H9 (cell line): ENCODE measurements around the gene CSTPP1. TPM values are rescaled to one million over a fixed set of nuclear protein-coding genes. Genes with fewer than 3 reads are reported as not detected.

Experiments used
- DNase-seq: peaks from one replicate; pipeline ENCODE4 v3.0.0-alpha.2; 2017
- H2AFZ ChIP-seq: one replicate; pipeline ENCODE4 v1.6.1; 2013; ENCODE audit warnings: mild to moderate bottlenecking, low read length, control low read depth, moderate library complexity
- H2AK5ac ChIP-seq: 2 replicates; pipeline ENCODE4 v1.6.1; 2013; ENCODE audit warnings: low read length, control low read depth, mixed read lengths; ENCODE audit not compliant: insufficient read length
- H2BK120ac ChIP-seq: one replicate; pipeline ENCODE4 v1.6.1; 2013; ENCODE audit warnings: low read depth, mild to moderate bottlenecking, low read length, control low read depth, inconsistent platforms; ENCODE audit not compliant: poor library complexity, severe bottlenecking
- H2BK12ac ChIP-seq: 2 replicates; pipeline ENCODE4 v1.6.1; 2013; ENCODE audit warnings: low read length, control low read depth, mixed read lengths, low read depth; ENCODE audit not compliant: insufficient read length
- H2BK15ac ChIP-seq: 2 replicates; pipeline ENCODE4 v1.6.1; 2013; ENCODE audit warnings: low read depth, low read length, control low read depth
- H2BK20ac ChIP-seq: one replicate; pipeline ENCODE4 v1.6.1; 2013; ENCODE audit warnings: low read depth, mild to moderate bottlenecking, low read length, control low read depth, inconsistent platforms; ENCODE audit not compliant: poor library complexity, severe bottlenecking
- H2BK5ac ChIP-seq: 2 replicates; pipeline ENCODE4 v1.6.1; 2013; ENCODE audit warnings: low read length, control low read depth, mixed read lengths; ENCODE audit not compliant: insufficient read length
- H3K14ac ChIP-seq: 2 replicates; pipeline ENCODE4 v1.6.1; 2013; ENCODE audit warnings: low read length, control low read depth; ENCODE audit not compliant: insufficient read depth
- H3K18ac ChIP-seq: 2 replicates; pipeline ENCODE4 v1.6.1; 2013; ENCODE audit warnings: low read depth, mild to moderate bottlenecking, mixed read lengths, low read length, control low read depth; ENCODE audit not compliant: insufficient read length
- H3K23ac ChIP-seq: 2 replicates; pipeline ENCODE4 v1.6.1; 2013; ENCODE audit warnings: low read length, control low read depth, mixed read lengths, low read depth; ENCODE audit not compliant: insufficient read length
- H3K23me2 ChIP-seq: 2 replicates; pipeline ENCODE4 v1.6.1; 2013; ENCODE audit warnings: low read depth, mild to moderate bottlenecking, mixed read lengths, low read length, control low read depth; ENCODE audit not compliant: insufficient read length, poor library complexity, severe bottlenecking
- H3K27ac ChIP-seq: 2 replicates; pipeline ENCODE4 v1.5.1; 2013; ENCODE audit warnings: low read length, control low read depth, mixed read lengths, low read depth; ENCODE audit not compliant: insufficient read length
- H3K27me3 ChIP-seq: 2 replicates; pipeline ENCODE4 v1.6.1; 2013; ENCODE audit warnings: low read length, control low read depth, inconsistent platforms; ENCODE audit not compliant: insufficient read depth
- H3K4ac ChIP-seq: 2 replicates; pipeline ENCODE4 v1.6.1; 2013; ENCODE audit warnings: low read depth, mild to moderate bottlenecking, control low read depth, inconsistent platforms, low read length, moderate library complexity
- H3K4me1 ChIP-seq: 2 replicates; pipeline ENCODE4 v1.6.1; 2013; ENCODE audit warnings: low read length, control low read depth, inconsistent platforms; ENCODE audit not compliant: insufficient read depth
- H3K4me2 ChIP-seq: 2 replicates; pipeline ENCODE4 v1.6.1; 2013; ENCODE audit warnings: low read length, control low read depth, mixed read lengths; ENCODE audit not compliant: insufficient read length, insufficient read depth
- H3K56ac ChIP-seq: 2 replicates; pipeline ENCODE4 v1.6.1; 2013; ENCODE audit warnings: low read depth, mild to moderate bottlenecking, mixed read lengths, low read length, control low read depth; ENCODE audit not compliant: insufficient read length
- H3K79me1 ChIP-seq: 2 replicates; pipeline ENCODE4 v1.6.1; 2013; ENCODE audit warnings: low read depth, mild to moderate bottlenecking, moderate library complexity, low read length, control low read depth, inconsistent platforms; ENCODE audit not compliant: insufficient read depth, poor library complexity, severe bottlenecking
- H3K79me2 ChIP-seq: 2 replicates; pipeline ENCODE4 v1.6.1; 2013; ENCODE audit warnings: low read length, control low read depth, inconsistent platforms; ENCODE audit not compliant: insufficient read depth
- H3K9ac ChIP-seq: 2 replicates; pipeline ENCODE4 v1.6.1; 2013; ENCODE audit warnings: low read length, control low read depth, mixed read lengths; ENCODE audit not compliant: insufficient read length; ENCODE audit errors: extremely low read depth
- H3K9me3 ChIP-seq: one replicate; pipeline ENCODE4 v1.6.1; 2013; ENCODE audit warnings: low read depth, low read length, inconsistent platforms; ENCODE audit not compliant: control insufficient read depth
- H3T11ph ChIP-seq: one replicate; pipeline ENCODE4 v1.6.1; 2013; ENCODE audit warnings: mild to moderate bottlenecking, low read length, control low read depth, inconsistent platforms
- H4K20me1 ChIP-seq: one replicate; pipeline ENCODE4 v1.6.1; 2013; ENCODE audit not compliant: control insufficient read depth, insufficient read length, insufficient read depth
- H4K5ac ChIP-seq: 2 replicates; pipeline ENCODE4 v1.6.1; 2013; ENCODE audit warnings: low read depth, mild to moderate bottlenecking, mixed read lengths, low read length, control low read depth; ENCODE audit not compliant: insufficient read length
- H4K8ac ChIP-seq: replicated peaks from 2 replicates; pipeline ENCODE4 v1.6.1; 2013; ENCODE audit warnings: low read length, control low read depth, mixed read lengths, low read depth; ENCODE audit not compliant: insufficient read length
- H4K91ac ChIP-seq: 2 replicates; pipeline ENCODE4 v1.6.1; 2013; ENCODE audit warnings: low read depth, mild to moderate bottlenecking, moderate library complexity, mixed read lengths, low read length, control low read depth; ENCODE audit not compliant: insufficient read length
- H3K27ac Mint-ChIP-seq, 3 experiments: 2 replicates in 2 of 3; 3 replicates in 1 of 3; pipeline ENCODE4 v1.8.0; 2020 to 2021; ENCODE audit warnings: mixed read lengths in 3 of 3, mild to moderate bottlenecking in 1 of 3, moderate library complexity in 1 of 3
- H3K27me3 Mint-ChIP-seq: 2 replicates; pipeline ENCODE4 v1.8.0; 2021; ENCODE audit warnings: low read depth, mild to moderate bottlenecking, moderate library complexity, mixed read lengths
- H3K36me3 Mint-ChIP-seq, 3 experiments: 2 replicates in 2 of 3; 3 replicates in 1 of 3; pipeline ENCODE4 v1.8.0; 2020 to 2021; ENCODE audit warnings: low read depth in 3 of 3, mixed read lengths in 3 of 3; ENCODE audit not compliant: insufficient read depth in 1 of 3
- H3K4me1 Mint-ChIP-seq, 2 experiments: 2 replicates each; pipeline ENCODE4 v1.8.0; 2020; ENCODE audit warnings: mixed read lengths in 2 of 2
- H3K4me3 Mint-ChIP-seq, 2 experiments: 2 replicates in 1 of 2; 3 replicates in 1 of 2; pipeline ENCODE4 v1.8.0; 2020 to 2021; ENCODE audit warnings: mild to moderate bottlenecking in 2 of 2, mixed read lengths in 2 of 2, moderate library complexity in 1 of 2
- H3K9me3 Mint-ChIP-seq, 2 experiments: 2 replicates in 1 of 2; 3 replicates in 1 of 2; pipeline ENCODE4 v1.8.0; 2020; ENCODE audit warnings: mild to moderate bottlenecking in 2 of 2, mixed read lengths in 2 of 2, moderate library complexity in 1 of 2
- WGBS: extraction: QIAGEN DNeasy Blood & Tissue Kit; methylation state at CpG from one replicate; pipeline ENCODE4 v1.1.7; 2013; ENCODE audit warnings: missing lambda C conversion rate, low lambda C conversion rate, mixed read lengths; ENCODE audit not compliant: insufficient read length; ENCODE audit errors: extremely low coverage; 5-methylcytosine and 5-hydroxymethylcytosine counted together
- total RNA-seq: library from RNA; stranded (reverse); gene quantifications from 2 replicates; pipeline ENCODE4 v1.2.1, GENCODE V29; 2021
- TF ChIP-seq, protein P1 (sequence below): fragments of 200-600 bp; sonication (generic); conservative IDR thresholded peaks from 3 replicates; pipeline ENCODE4 v1.8.0; 2021; ENCODE audit warnings: antibody characterized with exemption, mild to moderate bottlenecking

The CSTPP1 gene
- total RNA-seq, 1 experiment from 2014 or later, result 21.2 TPM

DNA sequence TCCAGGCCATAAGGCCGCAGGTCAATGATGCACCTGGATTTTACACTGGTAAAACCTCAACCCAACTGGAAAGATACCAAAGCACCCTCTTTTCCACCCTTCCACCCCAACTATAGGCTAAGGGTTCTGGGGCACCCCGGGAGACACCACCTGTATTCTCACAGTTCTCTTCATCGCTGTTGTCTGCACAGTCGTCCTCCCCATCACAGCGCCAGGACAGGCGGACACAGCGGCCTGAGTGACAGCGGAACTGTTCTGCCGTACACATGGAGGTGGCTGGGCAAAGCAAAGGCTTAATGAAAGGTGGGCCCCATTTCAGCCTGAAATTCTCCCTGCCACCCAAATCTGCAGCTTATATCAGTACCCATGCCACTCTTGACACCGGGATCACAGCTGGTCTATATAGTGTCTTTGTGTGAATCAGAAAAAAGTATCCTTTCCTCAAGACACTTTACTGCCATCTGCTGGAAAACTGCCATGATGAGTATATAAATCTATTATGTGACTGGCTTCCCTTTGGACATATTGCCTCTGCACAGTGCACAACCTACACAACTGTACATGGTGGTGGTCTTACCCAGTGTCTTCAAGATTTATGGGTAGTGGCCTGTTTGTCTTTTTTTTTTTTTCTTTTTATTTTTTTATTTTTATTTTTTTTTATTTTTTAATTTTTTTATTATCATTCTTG, 39.7 kb upstream of the CSTPP1 start:
- WGBS, result no CpG with 5 or more reads among the region's 10 CpGs
- peaks cover 4 to 6% of the 10 kb centered on the region in 2 experiments; a peak in 3 of 5 replicates for H3K9me3 Mint-ChIP-seq

More for the DNA sequence above, 39.7 kb upstream of the CSTPP1 start:
- Histone ChIP-seq H3K79me2 (no peaks in the 10 kb centered on the region), H3K9ac (no peak overlapping the region), H2BK15ac (no peak overlapping the region), H3K23ac (no peak overlapping the region), H2BK12ac (no peak overlapping the region), H3K23me2 (no peaks in the 10 kb centered on the region), H3K56ac (no peak overlapping the region), H3K18ac (no peak overlapping the region), H3K27ac (no peak overlapping the region), H3K4ac (no peak overlapping the region), H4K20me1 (no peaks in the 10 kb centered on the region), H3K14ac (no peak overlapping the region), H2BK5ac (no peak overlapping the region), H4K91ac (no peak overlapping the region), H3K79me1 (no peaks in the 10 kb centered on the region), H3K4me2 (no peak overlapping the region), H3K4me1 (no peaks in the 10 kb centered on the region), H3K27me3 (no peaks in the 10 kb centered on the region), H3T11ph (no peak overlapping the region), H4K5ac (no peak overlapping the region), H2BK20ac (no peak overlapping the region), H4K8ac (no peak overlapping the region), H3K9me3 (no peaks in the 10 kb centered on the region), H2BK120ac (no peak overlapping the region), H2AK5ac (no peak overlapping the region), H2AFZ (no peak overlapping the region)
- Mint-ChIP-seq H3K36me3 (peaks cover 40 to 51% (median 48%) of the 10 kb centered on the region in 3 experiments; a peak in 6 of 7 replicates), H3K27ac (0 out of 7 replicates have a peak overlapping the region, but pooled peaks of 1 of the 3 experiments have one; percentile 61), H3K4me3 (no peak overlapping the region), H3K27me3 (no peaks in the 10 kb centered on the region), H3K4me1 (peaks cover 0 to 9% of the 10 kb centered on the region in 2 experiments; a peak in 3 of 4 replicates)
- DNase-seq, result no peak
- TF ChIP-seq, protein P1, sequence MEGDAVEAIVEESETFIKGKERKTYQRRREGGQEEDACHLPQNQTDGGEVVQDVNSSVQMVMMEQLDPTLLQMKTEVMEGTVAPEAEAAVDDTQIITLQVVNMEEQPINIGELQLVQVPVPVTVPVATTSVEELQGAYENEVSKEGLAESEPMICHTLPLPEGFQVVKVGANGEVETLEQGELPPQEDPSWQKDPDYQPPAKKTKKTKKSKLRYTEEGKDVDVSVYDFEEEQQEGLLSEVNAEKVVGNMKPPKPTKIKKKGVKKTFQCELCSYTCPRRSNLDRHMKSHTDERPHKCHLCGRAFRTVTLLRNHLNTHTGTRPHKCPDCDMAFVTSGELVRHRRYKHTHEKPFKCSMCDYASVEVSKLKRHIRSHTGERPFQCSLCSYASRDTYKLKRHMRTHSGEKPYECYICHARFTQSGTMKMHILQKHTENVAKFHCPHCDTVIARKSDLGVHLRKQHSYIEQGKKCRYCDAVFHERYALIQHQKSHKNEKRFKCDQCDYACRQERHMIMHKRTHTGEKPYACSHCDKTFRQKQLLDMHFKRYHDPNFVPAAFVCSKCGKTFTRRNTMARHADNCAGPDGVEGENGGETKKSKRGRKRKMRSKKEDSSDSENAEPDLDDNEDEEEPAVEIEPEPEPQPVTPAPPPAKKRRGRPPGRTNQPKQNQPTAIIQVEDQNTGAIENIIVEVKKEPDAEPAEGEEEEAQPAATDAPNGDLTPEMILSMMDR, result peak; percentile 58; the same call in 2 of the 3 replicates
